Dendritic cell treated with granulocyte-macrophage colony-stimulating factor and Interleukin-4, amounts not matched to agents 40 ng/mL and 50 ng/mL, for 4 days (primary cell): Measurements from ENCODE around the gene MAP3K4.

Source experiments
- H3K27ac Mint-ChIP-seq: one replicate; pipeline ENCODE4 v1.8.0; 2022; ENCODE audit warnings: mild to moderate bottlenecking, mixed read lengths
- H3K27me3 Mint-ChIP-seq: one replicate; pipeline ENCODE4 v1.8.0; 2022; ENCODE audit warnings: mild to moderate bottlenecking, mixed read lengths
- H3K36me3 Mint-ChIP-seq: one replicate; pipeline ENCODE4 v1.8.0; 2022; ENCODE audit warnings: low read depth, mixed read lengths
- H3K4me1 Mint-ChIP-seq: one replicate; pipeline ENCODE4 v1.8.0; 2022; ENCODE audit warnings: low read depth, mixed read lengths
- H3K4me3 Mint-ChIP-seq: one replicate; pipeline ENCODE4 v1.8.0; 2022; ENCODE audit warnings: mild to moderate bottlenecking, moderate library complexity, mixed read lengths
- H3K9me3 Mint-ChIP-seq: one replicate; pipeline ENCODE4 v1.8.0; 2022; ENCODE audit warnings: mixed read lengths
- intact Hi-C: fragments of 100-400 bp; cut with micrococcal nuclease; formaldehyde crosslinking; loops from one replicate; pipeline ENCODE4 v1.15.0; 2022

Gene MAP3K4

DNA sequence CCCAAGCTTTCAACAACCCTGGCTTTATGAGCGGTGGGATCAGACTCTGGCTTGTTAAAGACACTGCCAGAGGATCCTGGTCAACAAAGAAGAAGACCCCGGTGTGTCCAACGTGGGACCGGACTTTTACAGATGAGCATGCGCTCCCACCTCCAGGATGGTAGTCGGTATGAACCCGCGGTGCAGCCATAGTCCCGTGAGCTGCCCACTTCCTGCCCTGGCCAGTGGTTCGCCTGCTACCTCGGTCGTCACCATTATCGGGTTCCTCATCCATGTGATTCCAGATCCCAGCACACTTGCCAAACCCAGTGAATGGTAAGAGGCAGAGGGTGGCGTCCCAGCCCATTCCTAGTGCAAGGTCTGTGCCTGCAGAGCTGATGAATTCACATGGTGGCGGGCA is 169.6 kb downstream of the MAP3K4 start:
- H3K36me3 Mint-ChIP-seq = peaks cover 74% of the 10 kb centered on the region
- no peaks in the 10 kb centered on the region for H3K4me1 Mint-ChIP-seq
- no peaks in the 10 kb centered on the region for H3K27me3 Mint-ChIP-seq
- intact Hi-C loops = no loop called here
- H3K9me3 Mint-ChIP-seq = no peaks in the 10 kb centered on the region
- H3K27ac Mint-ChIP-seq = no peak overlapping the region
- H3K4me3 Mint-ChIP-seq = no peak overlapping the region

DNA sequence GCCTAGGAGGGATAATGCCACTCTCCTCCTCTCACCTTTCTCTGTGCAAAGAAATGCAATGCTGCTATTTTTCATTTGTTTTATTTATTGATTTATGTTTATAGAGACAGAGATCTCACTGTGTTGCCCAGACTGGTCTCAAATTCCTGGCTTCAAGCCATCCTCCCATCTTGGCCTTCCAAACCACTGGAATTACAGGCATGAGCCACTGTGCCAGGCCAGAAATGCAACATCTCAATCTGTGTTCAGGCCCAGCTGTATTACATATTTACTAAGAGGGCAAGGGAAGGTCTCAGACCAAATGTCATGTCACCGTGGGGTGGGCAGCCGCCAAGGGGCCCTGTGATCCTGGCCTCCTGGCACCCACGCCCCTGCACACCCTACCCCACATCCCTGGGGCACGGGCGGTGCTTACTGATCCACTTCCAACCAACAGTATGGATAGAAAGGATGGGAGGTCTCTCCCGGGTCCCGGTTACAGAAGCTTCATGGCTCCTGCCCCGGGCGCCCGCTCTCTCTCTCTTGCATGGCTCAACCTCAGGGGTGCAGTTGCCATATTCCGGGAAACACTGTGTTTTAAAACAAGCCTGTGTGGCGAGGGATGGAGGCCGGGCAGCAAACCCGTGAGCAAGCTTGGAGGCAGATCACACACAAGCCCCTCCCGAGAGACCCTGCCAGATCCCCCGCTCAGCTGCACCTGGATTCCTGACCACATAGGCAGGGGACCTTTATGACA is 170.5 kb downstream of the MAP3K4 start:
- intact Hi-C loops = no loop called here
- H3K9me3 Mint-ChIP-seq = no peaks in the 10 kb centered on the region
- H3K4me1 Mint-ChIP-seq = no peaks in the 10 kb centered on the region
- peaks cover 82% of the 10 kb centered on the region for H3K36me3 Mint-ChIP-seq
- no peak overlapping the region for H3K4me3 Mint-ChIP-seq
- no peak overlapping the region for H3K27ac Mint-ChIP-seq
- peaks cover 4% of the 10 kb centered on the region for H3K27me3 Mint-ChIP-seq

DNA sequence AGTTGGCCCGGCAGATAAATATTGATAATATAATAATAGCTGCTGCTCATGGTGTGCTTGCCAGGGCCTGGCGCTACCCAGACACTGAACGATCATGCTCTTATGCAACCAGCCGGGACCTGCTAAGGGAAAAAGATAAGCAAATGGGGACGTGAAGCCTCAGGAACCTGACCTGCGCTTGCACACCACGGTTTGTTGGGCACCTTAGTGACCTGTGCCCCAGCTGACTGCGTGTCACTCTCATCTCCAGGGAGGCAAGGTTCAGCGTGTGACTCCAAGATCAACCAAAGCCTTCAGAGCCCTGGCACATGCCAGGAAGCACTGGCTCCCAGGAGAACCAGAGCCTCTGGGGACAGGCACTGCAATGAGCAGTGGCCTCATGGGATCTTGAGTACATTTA is 171.2 kb downstream of the MAP3K4 start:
- Mint-ChIP-seq H3K9me3 (no peaks in the 10 kb centered on the region), H3K4me3 (no peak overlapping the region), H3K36me3 (peaks cover 82% of the 10 kb centered on the region), H3K27ac (no peak overlapping the region), H3K4me1 (peaks cover 3% of the 10 kb centered on the region), H3K27me3 (peaks cover 4% of the 10 kb centered on the region)
- intact Hi-C loops = no loop called here

DNA sequence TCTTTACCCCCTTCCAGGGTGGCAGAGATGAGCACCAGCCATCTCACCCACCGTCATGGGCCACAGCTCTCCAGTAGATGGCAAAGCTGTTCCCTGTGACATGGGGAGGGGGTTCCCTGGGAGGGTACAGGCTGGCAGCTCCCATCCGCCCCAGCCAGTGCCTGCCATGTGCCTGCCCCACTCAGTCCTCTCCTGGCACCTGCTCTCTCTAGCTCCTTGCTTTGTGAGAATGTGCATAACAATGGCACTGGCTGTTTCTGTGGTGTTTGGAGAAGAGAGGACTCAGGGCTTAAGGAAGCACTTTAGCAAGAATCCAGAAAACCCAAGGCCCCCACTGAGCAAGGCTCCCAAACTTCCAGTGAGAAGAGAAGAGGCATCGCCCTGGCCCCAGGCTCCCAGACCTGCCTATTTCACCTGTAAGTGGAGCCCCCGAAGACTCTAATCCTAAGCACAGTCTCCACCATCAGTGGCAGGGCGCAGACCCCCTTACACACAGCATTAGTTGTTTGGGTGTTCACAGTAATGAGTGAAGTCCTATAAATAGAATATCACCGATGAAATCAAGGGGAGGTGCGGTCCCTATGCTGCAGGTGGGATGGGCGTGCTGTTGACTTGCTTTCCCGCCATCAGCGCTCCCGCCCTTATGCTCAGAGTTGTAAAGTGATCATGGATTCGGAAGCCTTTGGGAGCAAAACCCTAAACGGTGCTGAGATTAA is 172.1 kb downstream of the MAP3K4 start:
- Mint-ChIP-seq H3K27me3 (peaks cover 8% of the 10 kb centered on the region), H3K9me3 (no peaks in the 10 kb centered on the region), H3K4me1 (peaks cover 12% of the 10 kb centered on the region), H3K27ac (no peak overlapping the region), H3K4me3 (no peak overlapping the region), H3K36me3 (peaks cover 75% of the 10 kb centered on the region)
- intact Hi-C loops = no loop called here

DNA sequence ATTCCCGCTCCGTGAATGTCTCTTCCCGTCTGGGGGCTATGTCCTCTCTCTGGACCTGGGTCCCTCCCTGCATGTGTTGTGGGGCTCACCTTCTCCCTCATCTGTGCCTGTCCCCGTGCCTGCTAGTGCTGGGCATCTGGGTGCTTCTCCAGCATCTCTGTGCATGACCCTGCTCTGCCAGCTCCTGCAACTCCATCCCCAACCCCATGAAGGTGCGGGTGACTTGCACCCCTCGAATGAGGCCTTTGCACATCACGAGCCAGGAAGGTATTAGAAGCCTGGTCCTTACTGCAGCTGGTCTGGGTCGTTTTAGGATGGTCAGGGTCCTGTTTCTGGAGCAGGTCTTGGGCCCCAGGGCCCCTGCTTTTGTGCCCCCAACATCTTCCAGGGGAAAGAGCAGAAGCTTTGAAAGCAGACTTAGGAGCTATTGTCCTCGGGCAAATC is 172.6 kb downstream of the MAP3K4 start:
- Mint-ChIP-seq H3K27me3 (peaks cover 8% of the 10 kb centered on the region), H3K9me3 (no peaks in the 10 kb centered on the region), H3K27ac (no peak overlapping the region), H3K4me1 (peaks cover 17% of the 10 kb centered on the region), H3K36me3 (peaks cover 74% of the 10 kb centered on the region), H3K4me3 (no peak overlapping the region)
- intact Hi-C loops = no loop called here

DNA sequence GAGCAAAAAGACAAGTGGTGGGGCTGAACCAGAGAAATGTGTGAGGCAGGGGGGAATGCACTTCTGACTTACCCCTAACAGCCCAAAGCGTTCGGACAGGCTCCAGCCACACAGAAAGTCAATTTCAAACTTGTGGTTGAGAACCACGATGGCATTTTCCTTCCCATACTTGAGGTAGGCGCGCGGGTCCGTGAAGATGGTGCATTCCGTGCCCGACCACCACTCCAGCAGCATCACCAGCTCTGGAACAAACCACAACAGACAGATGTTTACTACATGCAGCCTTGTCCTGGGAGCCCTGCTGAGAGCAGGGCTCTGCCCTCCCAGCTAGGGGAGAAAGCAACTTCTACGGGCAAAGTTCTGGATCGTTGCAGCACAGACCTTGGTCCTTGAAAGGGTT is 174.6 kb downstream of the MAP3K4 start:
- Mint-ChIP-seq H3K9me3 (no peaks in the 10 kb centered on the region), H3K36me3 (peaks cover 55% of the 10 kb centered on the region), H3K27ac (no peak overlapping the region), H3K4me1 (peaks cover 37% of the 10 kb centered on the region), H3K4me3 (no peak overlapping the region), H3K27me3 (peaks cover 8% of the 10 kb centered on the region)
- intact Hi-C loops = no loop called here

DNA sequence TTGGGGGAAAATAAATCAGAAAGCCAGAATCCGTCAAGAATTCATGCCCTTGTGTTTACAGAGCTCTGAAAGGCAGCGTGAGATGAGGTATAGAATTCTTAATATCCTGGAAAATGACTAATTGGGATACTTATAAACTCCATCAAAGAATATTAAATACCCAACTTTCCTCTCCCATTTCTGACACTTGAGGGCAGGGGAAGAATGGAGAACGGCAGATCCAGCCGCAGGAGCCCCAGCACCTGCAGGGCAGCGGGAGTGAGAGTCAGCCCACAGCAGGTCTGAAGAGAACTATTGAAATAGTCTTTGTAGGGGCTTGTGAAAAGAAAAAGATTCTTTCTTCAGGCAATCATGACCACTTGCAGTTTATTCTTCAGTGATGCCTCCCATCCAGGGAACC is 175.1 kb downstream of the MAP3K4 start:
- intact Hi-C loops = no loop called here
- Mint-ChIP-seq H3K9me3 (no peaks in the 10 kb centered on the region), H3K27me3 (peaks cover 8% of the 10 kb centered on the region), H3K36me3 (peaks cover 51% of the 10 kb centered on the region), H3K4me3 (no peak overlapping the region), H3K4me1 (peaks cover 39% of the 10 kb centered on the region), H3K27ac (no peak overlapping the region)
